Measurements from ENCODE around the gene ZBBX.
A peak's percentile ranks its signal among the peaks of the same experiment; 100 is the strongest.
"Not testable (repeated sequence)": the region's sequence is repeated elsewhere in the genome, so short reads cannot be mapped to it uniquely, and the experiment has no call there.

The ZBBX gene, protein sequence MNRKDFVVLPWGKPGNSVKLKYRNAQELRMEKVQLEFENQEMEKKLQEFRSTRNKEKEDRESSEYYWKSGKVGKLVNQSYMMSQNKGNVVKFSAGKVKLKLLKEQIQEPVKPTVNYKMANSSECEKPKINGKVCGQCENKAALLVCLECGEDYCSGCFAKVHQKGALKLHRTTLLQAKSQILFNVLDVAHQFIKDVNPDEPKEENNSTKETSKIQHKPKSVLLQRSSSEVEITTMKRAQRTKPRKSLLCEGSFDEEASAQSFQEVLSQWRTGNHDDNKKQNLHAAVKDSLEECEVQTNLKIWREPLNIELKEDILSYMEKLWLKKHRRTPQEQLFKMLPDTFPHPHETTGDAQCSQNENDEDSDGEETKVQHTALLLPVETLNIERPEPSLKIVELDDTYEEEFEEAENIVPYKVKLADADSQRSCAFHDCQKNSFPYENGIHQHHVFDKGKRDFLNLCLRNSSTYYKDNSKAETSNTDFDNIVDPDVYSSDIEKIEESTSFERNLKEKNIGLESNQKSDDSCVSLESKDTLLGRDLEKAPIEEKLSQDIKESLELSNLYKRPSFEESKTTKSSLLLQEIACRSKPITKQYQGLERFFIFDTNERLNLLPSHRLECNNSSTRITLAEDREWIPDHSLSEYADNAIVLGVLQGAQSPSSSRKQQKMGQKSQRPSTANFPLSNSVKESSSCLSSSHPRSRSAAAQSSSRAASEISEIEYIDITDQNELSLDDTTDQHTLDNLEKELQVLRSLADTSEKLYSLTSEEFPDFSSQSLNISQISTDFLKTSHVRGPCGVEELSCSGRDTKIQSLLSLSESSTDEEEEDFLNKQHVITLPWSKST

DNA sequence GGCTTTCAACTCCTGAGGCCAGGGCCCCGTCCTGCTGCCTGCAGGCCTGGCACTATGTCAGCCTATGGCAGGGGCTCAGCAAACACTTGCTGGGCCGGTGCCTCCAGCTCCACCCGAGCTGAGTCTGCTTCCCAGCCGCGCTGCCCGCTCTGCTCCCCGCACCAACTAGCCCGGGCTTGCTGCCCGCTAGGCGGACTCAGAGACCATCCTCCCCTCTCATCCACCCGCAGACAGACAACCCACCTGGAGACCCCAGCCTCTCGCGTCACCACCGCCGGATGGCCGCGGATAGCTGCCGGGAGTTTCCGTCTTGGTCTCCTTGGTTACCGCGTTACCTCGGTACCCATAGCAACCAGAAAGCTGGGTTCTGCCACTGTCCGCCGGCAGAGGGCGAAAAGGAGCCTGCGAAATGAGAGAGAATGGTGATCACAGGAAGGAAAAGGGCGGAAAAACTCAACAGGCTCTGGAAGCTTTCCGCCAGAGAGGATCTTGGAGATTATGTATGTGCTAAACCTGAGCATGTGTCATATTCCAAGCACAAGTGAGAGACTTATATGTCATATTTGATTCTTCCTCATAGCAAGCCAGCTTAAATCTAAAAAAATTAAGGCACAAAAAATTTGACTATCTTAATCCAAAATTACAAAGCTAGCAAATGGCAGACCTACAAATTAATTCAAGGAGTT, at the start of gene ZBBX:
ZBBX (minus strand) TSS at position 294 of the 686 bp plus-strand sequence. CDS start 7,396 bp downstream, outside the sequence.
- peak; percentile 83 to 88 for DNase-seq

DNA sequence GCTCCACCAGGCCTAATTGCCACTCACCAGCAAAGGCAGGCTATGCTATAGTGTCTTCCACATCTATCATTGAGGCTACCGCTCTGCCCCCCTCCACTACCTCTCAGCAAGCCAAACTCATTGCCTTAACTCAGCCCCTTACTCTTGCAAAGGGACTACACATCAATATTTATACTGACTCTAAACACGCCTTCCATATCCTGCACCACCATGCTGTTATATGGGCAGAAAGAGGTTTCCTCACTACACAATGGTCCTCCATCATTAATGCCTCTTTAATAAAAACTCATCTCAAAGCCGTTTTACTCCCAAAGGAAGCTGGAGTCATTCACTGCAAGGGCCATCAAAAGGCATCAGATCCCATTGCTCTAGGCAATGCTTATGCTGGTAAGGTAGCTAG, 46.9 kb upstream of the ZBBX start:
- DNase-seq = not testable (repeated sequence)

DNA sequence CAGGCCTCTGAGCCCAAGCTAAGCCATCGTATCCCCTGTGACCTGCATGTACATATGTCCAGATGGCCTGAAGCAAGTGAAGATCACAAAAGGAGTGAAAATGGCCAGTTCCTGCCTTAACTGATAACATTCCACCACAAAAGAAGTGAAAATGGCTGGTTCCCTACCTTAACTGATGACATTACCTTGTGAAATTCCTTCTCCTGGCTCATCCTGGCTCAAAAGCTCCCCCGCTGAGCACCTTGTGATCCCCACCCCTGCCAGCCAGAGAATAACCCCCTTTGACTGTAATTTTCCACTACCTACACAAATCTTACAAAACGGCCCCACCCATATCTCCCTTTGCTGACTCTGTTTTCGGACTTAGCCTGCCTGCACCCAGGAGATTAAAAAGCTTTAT, 42.3 kb upstream of the ZBBX start:
- not testable (repeated sequence) for DNase-seq

DNA sequence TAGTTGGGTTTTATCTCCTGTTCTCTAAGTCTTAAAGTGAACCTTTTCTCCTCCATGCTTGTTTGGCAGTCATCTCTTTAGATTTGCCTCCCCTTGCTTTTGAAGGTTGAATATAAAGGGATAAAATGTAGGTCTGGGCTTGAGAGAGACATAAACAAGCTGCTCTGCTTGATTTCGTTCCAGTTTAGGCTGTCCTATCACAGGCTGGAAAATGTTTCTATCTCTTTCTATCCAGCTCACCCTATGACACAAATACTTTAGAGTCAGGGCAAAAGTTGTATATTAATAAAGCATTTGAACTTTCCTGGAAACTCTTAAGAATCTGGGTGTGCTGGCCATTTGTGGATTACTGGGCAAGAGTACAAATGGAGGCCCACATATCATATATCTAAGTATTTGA, 29.5 kb upstream of the ZBBX start:
- no peak for DNase-seq

DNA sequence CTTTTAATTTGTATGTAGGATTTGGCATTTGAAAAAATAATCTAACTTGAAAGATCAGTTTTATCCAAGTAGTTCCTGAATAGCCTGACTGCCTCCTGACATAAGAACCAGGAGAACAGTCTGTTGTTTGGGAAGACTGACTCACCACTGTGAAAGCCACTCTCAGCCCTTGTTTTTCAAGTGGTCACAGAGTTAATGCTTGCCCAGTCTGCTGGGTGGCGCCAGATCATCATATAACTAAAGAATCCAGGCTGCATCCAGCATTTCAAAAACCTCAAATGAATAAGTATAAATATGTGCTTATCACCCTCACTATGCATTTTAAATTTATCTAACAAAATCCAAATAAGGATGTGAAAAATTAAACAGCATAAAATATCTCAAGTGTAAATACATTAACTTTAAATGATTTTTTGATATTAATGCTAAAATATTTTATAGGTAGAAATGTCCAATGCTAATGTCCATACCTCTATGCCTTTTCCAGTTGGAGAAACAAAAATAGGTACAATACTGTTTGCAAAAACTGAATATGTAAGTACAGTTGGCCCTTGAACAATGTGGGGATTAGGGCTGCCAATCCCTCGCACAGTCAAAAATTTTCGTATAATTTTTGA, 26.9 kb upstream of the ZBBX start:
- DNase-seq = peak in 1 of 2 donors; percentile 4

DNA sequence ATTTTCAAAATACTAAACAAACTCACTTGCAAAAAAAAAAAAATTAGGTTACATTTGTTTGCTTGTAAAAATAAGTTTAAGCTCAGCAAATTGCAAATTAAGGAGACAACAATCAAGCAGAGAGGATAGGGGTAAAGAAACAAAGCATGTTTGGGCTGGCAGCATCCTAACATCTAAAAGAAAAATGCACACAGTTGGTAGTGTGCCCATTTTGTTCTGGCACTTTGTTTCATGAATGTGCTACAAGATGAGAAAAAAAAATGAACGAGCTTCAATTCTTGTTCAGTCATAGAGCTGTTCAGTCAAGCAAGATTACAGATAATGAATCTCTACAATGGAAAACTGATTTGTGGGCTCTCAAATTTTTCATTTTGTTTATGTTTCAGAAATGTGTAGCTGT, 17.7 kb upstream of the ZBBX start:
- no peak for DNase-seq

DNA sequence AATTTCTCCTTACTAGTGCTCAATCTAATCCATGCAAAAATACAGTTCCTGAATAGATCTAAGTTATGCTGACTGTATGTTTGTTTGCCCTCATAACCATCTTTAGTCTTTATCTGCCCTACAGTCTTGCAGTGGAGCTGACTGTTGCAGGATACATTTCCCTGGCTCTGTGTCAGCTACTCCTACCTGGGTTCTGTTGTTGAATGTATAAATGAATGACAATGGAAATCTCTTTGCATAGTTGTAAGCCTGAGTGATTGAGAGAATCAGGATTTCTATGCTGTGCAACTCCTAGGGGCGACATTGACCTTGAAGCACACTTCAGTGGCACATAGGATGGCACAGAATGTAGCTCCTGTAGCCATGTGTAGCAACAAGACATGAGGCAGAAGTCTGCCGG, 16.0 kb upstream of the ZBBX start:
- no peak for DNase-seq

DNA sequence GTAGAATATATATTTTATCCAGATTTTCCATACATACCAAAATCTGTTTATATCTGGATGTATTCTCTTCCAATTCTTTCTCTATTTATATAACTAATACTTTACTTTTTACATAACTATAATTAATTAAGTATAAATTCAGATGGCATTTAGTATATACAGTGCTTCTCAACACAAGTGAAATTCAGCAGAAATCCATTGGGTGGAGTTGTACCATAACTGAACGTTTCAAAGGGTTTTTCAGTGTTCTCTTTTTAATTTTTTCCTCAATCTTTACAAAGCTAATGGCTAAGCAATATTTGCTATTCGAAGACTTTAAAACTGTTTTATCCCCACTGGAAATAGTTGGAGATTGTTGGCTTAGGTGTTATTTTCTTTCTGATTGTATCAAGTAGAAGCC, 13.9 kb upstream of the ZBBX start:
- no peak for DNase-seq

DNA sequence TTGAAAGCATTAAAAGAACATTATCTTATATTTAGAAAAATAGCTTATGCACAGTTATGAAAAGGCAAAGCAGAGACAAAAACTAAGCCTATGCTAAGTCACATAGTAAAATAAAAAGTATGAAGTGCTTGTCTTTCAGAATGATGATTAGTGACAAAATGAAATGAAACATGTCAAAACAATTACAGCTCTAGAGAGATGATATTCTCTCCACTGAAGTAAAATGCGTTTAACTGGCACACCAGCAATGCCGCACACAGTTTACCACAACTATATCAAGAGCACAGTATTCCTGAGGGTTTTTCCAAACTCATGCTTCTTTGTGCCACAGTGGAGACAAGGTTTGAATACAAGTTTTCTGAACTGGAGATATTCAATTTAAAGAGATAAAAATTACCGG, 2.1 kb upstream of the ZBBX start:
- DNase-seq = no peak

DNA sequence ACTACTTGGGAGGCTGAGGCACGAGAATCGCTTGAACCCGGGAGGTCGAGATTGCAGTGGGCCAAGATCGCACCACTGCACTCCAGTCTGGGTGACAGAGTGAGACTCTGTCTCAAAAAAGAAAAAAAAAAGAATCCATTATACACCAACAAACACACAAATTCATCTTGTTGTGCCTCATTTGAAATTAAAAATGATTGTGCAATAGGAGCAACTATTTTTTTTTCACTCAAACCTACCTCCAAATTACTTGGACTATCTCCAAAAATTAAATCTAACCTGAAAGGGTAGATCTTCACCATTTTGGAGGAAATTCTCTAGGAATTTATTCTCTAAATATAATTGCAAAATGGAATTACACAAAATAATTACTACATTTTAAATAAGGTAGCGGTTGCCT, 4.6 kb downstream of the ZBBX start:
- DNase-seq = no peak

DNA sequence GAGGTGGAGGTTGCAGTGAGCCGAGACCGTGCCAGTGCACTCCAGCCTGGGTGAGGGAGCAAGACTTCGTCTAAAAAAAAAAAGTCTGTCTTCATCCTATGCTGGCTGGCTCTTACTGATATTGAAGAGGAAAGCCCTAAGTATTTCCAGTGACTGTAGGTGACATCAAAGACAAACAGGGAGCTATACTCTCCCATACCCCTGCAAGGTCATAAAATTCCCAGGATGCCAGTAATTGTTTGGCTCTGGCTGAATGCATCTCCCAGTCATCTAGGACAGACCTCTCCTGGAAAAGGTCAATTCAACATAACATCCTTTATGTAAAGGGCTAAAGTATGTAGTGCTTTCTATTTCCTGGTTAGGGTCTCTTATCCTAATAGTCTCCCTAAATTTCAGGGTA, 8.0 kb downstream of the ZBBX start:
- no peak for DNase-seq

DNA sequence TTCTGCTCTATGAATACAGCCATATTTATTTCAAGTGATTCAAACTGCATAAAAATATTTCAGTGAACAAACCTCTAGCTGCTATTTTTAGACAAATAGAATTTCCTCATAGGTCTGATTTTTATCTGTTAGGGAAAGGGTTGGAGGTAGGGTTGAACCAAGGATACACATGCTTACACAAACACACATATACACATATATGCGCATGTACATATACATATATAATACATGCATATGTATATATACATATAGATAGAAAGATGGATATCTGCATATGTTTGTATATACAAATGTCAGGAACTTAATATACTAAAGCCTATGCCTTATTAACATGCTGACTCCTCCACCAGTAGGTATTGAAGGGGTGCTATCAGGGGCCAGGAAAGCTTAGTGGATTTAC, 18.1 kb downstream of the ZBBX start:
- no peak for DNase-seq

DNA sequence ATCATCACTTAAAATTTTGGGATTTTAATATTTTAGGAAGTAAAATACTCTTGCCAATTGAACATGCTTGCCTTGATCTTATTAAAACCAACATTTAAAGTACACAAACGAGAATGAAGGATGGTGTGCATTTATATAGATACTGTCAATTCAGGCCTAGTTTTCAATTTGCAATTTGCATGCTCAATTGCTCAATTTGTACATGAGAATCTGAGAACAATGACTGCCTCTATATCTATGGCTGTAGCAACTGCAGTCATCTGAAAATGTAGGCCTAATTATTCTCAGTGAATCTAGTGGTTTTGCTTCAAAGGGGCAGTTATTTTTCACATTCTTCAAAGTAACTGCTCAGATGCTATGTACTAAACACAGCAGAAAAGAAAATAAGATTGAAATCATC, 18.8 kb downstream of the ZBBX start:
- no peak for DNase-seq

DNA sequence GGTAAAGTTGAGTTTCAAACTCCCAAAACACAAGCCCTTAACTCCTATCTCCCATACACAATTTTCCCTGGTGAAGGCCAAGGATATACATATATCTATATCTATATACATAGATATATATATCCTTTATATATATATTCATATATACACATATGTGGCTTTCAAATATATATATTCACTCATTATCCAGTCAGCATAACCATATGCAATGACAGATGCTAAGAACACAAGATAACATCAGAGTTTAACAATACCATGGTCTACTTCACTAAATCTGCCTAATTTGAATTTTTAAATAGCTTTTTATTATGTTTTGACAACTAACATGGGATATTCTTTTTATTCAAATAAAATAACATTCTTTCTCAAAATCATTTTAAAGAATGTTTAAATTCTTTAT, 24.7 kb downstream of the ZBBX start:
- no peak for DNase-seq

DNA sequence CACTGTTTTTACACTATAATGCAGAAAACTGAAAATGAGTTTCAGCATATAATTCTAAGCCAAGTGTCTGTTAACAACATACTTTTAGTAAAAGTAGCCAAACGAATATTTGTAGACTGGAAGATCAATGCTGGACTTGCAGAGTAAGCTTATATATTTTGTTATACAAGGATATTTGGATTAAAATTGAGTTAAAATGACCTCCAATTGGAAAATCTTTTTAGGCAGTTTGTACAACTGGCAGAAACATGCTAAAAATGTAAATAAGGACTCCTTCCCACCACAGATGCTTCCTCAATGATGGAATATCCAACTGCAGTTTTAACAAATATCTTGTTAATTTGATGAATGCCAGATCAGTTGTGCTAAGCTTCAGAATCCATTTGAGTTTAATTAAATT, 25.3 kb downstream of the ZBBX start:
- no peak for DNase-seq

DNA sequence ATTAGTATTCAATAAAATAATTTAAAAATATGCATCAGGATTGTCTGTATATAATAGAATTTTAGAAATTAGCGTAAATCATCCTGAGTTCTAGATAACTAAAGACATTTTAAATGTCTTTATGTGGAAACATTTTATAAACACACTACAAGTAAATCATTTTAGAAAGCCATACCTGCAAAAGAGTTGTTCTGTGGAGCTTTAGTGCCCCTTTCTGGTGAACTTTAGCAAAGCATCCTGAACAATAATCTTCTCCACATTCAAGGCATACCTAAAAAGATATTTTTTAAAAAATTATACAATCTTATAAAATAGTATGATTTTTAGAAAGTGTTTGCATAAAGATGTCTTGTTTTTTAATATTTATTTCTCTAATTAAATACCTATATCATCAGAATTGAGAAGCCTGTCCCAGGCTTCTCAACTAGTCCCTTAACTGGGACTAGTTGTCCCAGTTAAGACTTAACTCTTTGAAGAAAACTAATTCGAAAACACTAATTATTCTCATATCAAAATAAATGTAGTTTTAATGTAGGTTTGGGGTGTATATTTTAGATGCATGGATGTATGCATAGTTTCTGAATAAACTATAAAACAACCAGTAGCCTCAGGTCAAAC, 29.7 kb downstream of the ZBBX start:
- no peak for DNase-seq

DNA sequence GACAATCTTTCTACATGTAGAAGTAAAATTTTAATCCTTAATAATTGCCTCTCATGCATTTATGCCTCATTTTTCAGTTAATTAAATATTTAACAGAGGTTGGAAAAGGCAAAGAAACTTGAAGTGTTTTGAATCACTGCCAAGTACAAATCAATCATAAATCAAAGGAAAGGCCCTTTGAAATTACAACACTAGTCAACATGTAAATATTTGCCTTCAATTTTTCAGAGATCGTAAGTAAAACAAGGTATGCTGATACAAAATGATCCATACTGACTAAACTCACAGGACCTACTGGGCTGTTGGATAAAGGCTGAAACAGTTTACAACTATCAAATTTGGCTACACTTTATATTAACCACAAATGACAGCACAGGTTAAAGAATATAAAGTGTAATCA, 33.9 kb downstream of the ZBBX start:
- DNase-seq = no peak

DNA sequence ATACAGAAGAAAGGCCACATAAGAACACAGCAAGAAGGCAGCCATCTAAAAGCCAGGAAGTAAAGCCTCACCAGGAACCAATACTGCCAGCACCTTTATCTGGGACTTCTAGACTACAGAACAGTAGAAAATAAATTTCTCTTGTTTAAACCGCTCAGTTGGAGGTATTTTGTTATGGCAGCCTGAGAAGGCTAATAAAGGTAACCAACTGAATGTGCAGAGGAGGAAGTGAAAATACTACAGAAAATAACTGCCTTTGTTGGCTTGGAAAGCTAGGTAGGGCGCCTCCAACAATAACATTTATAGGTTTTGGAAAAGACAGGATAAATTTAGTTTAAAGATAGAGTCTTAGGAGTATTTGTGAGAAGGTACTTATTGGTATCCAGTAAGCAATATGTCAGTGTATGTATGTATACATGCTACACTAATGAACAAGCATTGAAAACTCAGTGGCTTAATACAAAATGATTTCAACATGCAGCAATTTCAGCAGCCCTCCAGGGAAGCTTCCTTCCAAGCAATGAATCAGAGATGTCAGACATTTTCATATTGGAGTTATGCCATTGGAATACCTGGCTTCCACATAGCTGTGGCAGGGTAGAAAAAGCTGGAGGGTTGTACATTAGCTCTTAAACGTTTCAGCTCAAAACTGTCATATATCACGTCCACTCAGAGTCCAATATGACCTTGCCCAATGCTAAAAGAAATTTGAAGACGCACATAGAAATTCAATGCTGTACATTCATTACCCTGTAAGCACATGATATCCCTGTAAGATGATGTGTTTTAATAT, 48.9 kb downstream of the ZBBX start:
- DNase-seq = no peak

DNA sequence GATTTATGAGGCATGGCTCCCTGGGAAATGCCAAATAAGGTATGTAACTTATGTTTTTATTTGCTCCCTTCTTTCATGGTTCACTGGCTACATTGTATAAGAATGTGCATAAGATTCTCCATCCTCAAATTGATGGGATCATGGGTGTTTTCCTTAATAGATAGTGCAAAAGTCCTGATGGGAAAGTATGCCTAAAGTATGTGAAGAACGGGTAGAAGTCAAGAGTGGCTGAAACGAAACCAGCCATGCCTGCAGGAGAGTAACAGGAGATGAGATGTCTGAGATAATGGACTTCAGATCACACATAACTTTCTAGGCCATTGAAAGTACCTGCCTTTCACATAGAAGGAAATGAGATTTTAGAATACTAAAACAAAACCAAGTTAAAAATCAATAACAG, 56.5 kb downstream of the ZBBX start:
- no peak for DNase-seq

DNA sequence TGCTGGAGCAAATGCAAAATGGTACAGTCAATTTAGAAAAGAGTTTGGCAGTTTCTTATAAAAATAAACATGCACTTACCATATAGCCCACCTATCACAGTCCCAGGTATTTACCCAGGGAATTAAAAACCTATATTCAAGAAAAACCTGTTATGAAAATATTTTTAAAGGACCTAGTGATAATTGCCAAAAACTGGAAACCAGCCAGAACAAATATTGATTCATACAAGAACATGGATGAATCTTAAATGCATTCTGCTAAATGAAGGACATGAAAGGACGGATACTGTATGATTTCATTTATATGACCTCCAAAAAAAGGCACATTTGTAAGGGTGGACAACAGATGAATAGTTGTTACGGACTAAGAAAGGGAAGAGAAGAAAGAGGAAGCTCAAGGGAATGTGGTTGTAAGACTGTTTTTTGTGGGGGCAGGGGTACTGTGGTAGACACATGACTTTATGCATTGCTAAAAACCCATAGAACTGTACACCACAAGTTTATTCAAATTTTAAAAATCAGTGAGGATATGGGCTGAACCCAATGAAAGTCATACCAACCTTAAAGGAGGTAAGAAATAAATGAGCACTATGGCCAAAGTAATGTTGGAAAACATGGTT, 61.0 kb downstream of the ZBBX start:
- DNase-seq = no peak

DNA sequence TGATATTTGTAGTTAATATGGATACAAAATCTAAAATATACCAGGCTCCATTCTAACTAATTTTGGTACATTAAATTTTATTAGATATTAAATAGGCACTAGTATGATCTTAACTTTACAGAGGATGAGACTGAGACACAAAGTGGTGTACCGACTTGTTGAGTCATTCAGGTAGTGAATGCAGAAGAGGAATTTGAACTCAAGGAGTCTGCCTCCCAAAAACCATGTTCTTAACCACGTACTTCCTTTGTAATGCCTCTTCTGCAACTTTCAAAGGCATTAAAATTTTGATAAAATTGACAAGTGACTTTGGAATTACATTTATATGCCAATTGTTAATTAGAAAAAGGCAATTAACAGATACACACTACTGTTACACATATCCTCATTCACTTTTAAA, 61.8 kb downstream of the ZBBX start:
- DNase-seq = no peak
